Thyroid gland (tissue), 4 donors: ENCODE measurements around the gene SIRPB2. TPM values are rescaled to one million over a fixed set of nuclear protein-coding genes. Genes with fewer than 3 reads are reported as not detected.

Experiments used
- DNase-seq, 2 donors: peaks; one replicate each; pipeline ENCODE4 v3.0.0-alpha.2; 2019
- H3K27ac ChIP-seq, 3 donors: fragments of 200-600 bp; sonication (generic); 1 replicate in 2 of 3; 2 replicates in 1 of 3; pipeline ENCODE4 v1.5.1; 2016 to 2019; ENCODE audit warnings: mild to moderate bottlenecking in 1 of 3, moderate library complexity in 1 of 3
- H3K27me3 ChIP-seq: fragments of 200-600 bp; sonication (generic); one replicate; pipeline ENCODE4 v1.5.1; 2019
- H3K36me3 ChIP-seq, 2 donors: fragments of 200-600 bp; sonication (generic); one replicate each; pipeline ENCODE4 v1.5.1; 2016 to 2019
- H3K4me1 ChIP-seq, 2 donors: fragments of 200-600 bp; sonication (generic); one replicate each; pipeline ENCODE4 v1.5.1; 2017 to 2019
- H3K4me3 ChIP-seq, 3 donors: fragments of 200-600 bp; sonication (generic); replicated peaks in 1 of 3; 1 replicate in 2 of 3; 2 replicates in 1 of 3; pipeline ENCODE4 v1.5.1; 2016; ENCODE audit warnings: mild to moderate bottlenecking in 1 of 3
- H3K9me3 ChIP-seq: fragments of 200-600 bp; sonication (generic); one replicate; pipeline ENCODE4 v1.5.1; 2017
- CTCF ChIP-seq, 6 experiments: fragments of 200-600 bp in 3 of 6; fragments of 450-650 bp in 3 of 6; sonication (generic) in 3 of 6; IDR thresholded peaks; one replicate each; pipeline ENCODE4 v1.5.1; 2016 to 2019; ENCODE audit warnings: antibody characterized with exemption in 6 of 6, mild to moderate bottlenecking in 2 of 6, inconsistent platforms in 1 of 6, moderate library complexity in 1 of 6
- POLR2A ChIP-seq, 2 donors: fragments of 450-650 bp; IDR thresholded peaks; one replicate each; pipeline ENCODE4 v1.6.1; 2017; ENCODE audit warnings: antibody characterized with exemption in 2 of 2, mild to moderate bottlenecking in 2 of 2, moderate library complexity in 1 of 2
- WGBS, 2 donors: methylation state at CpG; one replicate each; pipeline ENCODE4 v1.1.5; 2017; 5-methylcytosine and 5-hydroxymethylcytosine counted together
- intact Hi-C: fragments of 100-400 bp; cut with DNase I; formaldehyde crosslinking; loops from one replicate; pipeline ENCODE4 v1.15.1; 2023
- total RNA-seq, 4 donors: library from RNA; depleted of rRNA; stranded (reverse); fragments of >200 nt; gene quantifications; one replicate each; pipeline ENCODE4 v1.2.3, GENCODE V29; 2016

SIRPB2 gene
- total RNA-seq, 4 donors from 2014 or later: 1.3 to 4.5 (median 2.3) TPM

- no peaks in the 10 kb centered on the region for H3K4me1 ChIP-seq
- no peak overlapping the region for H3K4me3 ChIP-seq
- intact Hi-C loops: no loop called here
- 47 to 53% methylated on average over 1 of the region's 1 CpG for WGBS, 2 donors
- H3K36me3 ChIP-seq: no peaks in the 10 kb centered on the region
- H3K27me3 ChIP-seq: no peaks in the 10 kb centered on the region
- DNase-seq: no peak
- H3K9me3 ChIP-seq: no peaks in the 10 kb centered on the region
- H3K27ac ChIP-seq: no peak overlapping the region
- TF ChIP-seq CTCF (IDR thresholded peaks at IDR 0.05) (no peak), POLR2A (IDR thresholded peaks at IDR 0.05) (no peak)
Measured at GRCh38 chr20:1431158-1431557, 60.1 kb downstream of the SIRPB2 start.

- Histone ChIP-seq H3K27ac (no peak overlapping the region), H3K36me3 (no peaks in the 10 kb centered on the region), H3K9me3 (no peaks in the 10 kb centered on the region), H3K27me3 (no peaks in the 10 kb centered on the region), H3K4me3 (no peak overlapping the region), H3K4me1 (no peaks in the 10 kb centered on the region)
- no peak for DNase-seq
- WGBS, 2 donors: 79 to 82% methylated on average over 1 of the region's 1 CpG
- intact Hi-C loops: no loop called here
- no peak for TF ChIP-seq CTCF (IDR thresholded peaks at IDR 0.05)
- no peak for TF ChIP-seq POLR2A (IDR thresholded peaks at IDR 0.05)
Measured at GRCh38 chr20:1430004-1430451, 61.2 kb downstream of the SIRPB2 start.

GRCh38 chr20:1429143-1429728, 62.0 kb downstream of the SIRPB2 start:
- H3K9me3 ChIP-seq: no peaks in the 10 kb centered on the region
- no peaks in the 10 kb centered on the region for H3K4me1 ChIP-seq
- TF ChIP-seq CTCF (IDR thresholded peaks at IDR 0.05) (no peak), POLR2A (IDR thresholded peaks at IDR 0.05) (no peak)
- no peak for DNase-seq
- no peaks in the 10 kb centered on the region for H3K36me3 ChIP-seq
- H3K4me3 ChIP-seq: no peak overlapping the region
- WGBS, 2 donors: 86 to 91% methylated on average over 4 of the region's 4 CpGs
- no peak overlapping the region for H3K27ac ChIP-seq
- H3K27me3 ChIP-seq: no peaks in the 10 kb centered on the region
- intact Hi-C loops: no loop called here

GRCh38 chr20:1427457-1428054, 63.7 kb downstream of the SIRPB2 start:
- no peak for DNase-seq
- Histone ChIP-seq H3K27me3 (no peaks in the 10 kb centered on the region), H3K4me3 (no peak overlapping the region), H3K4me1 (no peaks in the 10 kb centered on the region), H3K27ac (no peak overlapping the region), H3K9me3 (no peaks in the 10 kb centered on the region), H3K36me3 (no peaks in the 10 kb centered on the region)
- 76 to 78% methylated on average over 3 of the region's 3 CpGs for whole genome bisulfite sequencing, 2 donors
- TF ChIP-seq POLR2A (IDR thresholded peaks at IDR 0.05) (no peak), CTCF (IDR thresholded peaks at IDR 0.05) (no peak)
- intact Hi-C loops: no loop called here

- WGBS, 2 donors: 50 to 63% methylated on average over 4 of the region's 4 CpGs
- Histone ChIP-seq H3K36me3 (no peaks in the 10 kb centered on the region), H3K4me3 (no peak overlapping the region)
Measured at GRCh38 chr20:1426231-1426849, 64.9 kb downstream of the SIRPB2 start.

More at GRCh38 chr20:1426231-1426849, 64.9 kb downstream of the SIRPB2 start:
- H3K27me3 ChIP-seq: no peaks in the 10 kb centered on the region
- H3K27ac ChIP-seq: no peak overlapping the region
- no peak for TF ChIP-seq POLR2A (IDR thresholded peaks at IDR 0.05)
- TF ChIP-seq CTCF (IDR thresholded peaks at IDR 0.05): no peak
- H3K4me1 ChIP-seq: no peaks in the 10 kb centered on the region
- H3K9me3 ChIP-seq: no peaks in the 10 kb centered on the region
- no peak for DNase-seq
- intact Hi-C loops: no loop called here
